IPS-NIHi11 (cell line): Measurements from ENCODE around the gene CHRM3.

ENCODE experiments used
- DNase-seq: peaks from one replicate; pipeline ENCODE4 v3.0.0; 2012; ENCODE audit warnings: mixed read lengths, low spot score

CHRM3 gene

GRCh38 chr1:239413916-239414315, 27.5 kb downstream of the CHRM3 start:
- no peak for DNase-seq

DNA sequence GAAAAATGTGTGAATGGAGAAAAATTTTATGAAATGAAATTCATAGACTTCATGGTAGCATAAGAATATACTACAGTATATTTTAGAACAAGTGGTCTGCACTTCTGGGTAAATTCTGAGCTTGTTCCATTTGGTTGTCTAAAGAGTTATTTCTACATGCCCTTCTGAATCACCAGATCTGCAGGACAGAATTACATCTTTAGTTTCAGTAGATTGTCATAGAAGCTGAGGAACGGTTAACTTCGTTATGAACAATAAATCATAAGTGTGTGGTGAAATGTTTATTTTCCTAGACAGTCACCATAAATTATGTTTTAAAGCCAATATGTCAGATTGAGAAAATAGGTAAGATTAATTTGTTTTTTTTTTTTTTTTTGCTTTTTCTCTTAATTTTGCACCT, 30.9 kb downstream of the CHRM3 start:
- DNase-seq: no peak

DNA sequence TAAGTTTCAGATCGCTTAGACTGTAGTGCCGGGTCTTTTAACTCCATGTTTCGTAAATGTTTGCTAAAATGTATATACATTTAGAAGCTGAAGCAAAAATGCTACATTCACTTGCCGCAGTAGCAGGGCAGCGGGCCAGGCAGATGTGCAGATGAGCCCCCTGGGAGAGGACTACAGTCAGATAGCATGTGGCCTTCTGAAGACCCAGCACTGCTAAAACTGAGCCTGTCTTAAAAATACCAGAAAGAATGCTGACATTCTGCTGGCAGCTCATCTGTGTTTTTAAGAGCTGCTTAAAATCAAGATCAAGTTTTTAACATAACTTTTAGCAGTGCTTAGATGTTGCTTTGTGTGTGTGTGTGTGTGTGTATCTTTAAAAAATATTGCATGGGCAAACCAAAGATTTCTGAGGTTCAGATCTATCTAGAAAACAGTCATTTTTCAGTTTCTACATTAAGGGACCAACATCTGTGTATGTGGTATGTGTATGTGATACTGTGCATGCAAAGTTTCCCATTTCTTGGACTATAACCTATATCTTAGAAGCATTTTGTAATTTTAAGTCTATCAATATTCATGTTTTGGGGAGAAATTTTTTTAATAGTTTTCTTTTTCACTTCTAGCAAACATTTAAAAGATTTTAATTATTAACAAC, 31.7 kb downstream of the CHRM3 start:
- no peak for DNase-seq

GRCh38 chr1:239418681-239419080, 32.3 kb downstream of the CHRM3 start:
- DNase-seq: no peak

DNA sequence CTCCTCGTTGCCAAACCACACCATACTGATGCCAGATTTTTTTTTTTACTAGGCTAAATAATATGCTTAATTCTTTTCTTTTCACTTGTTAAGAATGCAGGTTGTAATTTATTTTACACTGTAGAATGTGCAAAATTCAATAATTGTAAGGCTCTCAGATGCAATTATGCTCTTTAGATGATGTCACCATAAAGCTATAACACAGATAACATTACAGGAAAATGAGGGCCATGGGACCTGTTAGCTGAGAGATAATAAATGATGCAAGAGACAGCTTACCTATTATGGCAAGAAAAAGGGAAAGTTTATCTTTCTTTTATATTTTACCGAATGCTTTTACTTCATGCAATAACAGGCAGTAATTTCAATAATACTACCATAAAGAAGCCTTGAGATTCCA, 35.4 kb downstream of the CHRM3 start:
- DNase-seq: no peak

DNA sequence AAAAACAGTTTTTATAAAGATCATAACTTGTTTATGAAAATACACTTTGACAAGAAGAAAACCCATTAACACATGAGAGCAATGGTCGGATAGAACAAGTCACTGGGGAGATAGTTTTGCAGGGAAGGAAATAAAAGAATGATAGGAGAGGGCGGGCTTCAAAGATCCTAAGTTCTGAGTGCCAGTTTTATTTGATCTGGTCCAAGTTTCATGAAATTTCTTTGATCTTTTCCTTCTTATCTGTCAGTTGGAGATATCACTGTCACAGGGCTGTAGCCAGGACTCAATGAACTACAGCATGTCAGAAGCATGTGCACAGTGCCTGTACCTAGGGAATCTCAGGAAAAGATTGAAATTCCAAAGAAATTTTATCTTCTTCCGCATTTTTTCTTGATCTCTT, 36.5 kb downstream of the CHRM3 start:
- DNase-seq: no peak

- DNase-seq: no peak
Measured at GRCh38 chr1:239426821-239427475, 40.6 kb downstream of the CHRM3 start.

DNA sequence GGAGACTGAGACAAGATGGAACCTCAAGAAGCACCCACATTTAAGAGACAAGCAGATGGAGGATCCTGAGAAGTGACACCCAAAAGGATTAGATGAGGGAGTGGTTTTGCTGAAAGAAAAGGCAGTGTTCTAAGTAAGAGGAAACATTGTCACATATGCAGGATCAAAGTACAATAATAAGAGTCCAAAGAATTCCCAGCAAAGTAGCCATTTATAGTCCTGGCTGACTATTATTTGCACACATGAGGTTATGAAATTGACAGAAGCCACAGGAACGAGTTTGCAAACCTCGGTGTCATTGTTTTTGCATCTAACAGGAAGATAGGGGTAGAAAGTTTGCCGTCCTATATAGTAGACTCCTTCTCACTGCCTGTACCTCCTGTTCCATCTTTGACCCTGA, 41.3 kb downstream of the CHRM3 start:
- no peak for DNase-seq

DNA sequence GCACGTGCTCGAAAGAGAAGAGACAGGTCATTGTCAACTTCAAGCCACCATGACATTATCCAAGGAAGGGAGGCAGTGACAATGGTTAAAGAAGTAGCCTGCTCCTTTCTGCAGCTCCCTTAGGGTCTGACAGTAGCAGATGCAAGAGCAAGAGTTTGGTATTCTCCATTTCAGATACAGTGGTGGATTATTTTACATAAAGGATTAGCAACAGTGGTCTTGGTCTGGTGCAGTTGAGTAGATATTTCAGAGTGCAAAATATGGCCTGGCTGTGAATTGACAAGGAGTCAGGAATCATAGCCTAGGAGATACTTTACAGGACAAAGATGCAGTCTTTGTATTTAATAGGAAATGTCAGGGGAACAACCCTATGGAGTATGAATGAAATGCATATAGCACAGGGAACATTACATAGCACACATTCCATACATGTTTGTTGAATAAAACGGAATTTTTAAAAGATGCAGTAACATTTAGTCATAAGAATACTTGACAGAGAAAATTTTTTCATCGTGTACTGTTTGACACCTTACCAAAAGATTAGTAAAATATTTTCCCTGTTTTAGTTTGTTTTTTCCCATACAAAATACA, 41.8 kb downstream of the CHRM3 start:
- no peak for DNase-seq

- DNase-seq: no peak
Measured at GRCh38 chr1:239429163-239429562, 42.8 kb downstream of the CHRM3 start.

DNA sequence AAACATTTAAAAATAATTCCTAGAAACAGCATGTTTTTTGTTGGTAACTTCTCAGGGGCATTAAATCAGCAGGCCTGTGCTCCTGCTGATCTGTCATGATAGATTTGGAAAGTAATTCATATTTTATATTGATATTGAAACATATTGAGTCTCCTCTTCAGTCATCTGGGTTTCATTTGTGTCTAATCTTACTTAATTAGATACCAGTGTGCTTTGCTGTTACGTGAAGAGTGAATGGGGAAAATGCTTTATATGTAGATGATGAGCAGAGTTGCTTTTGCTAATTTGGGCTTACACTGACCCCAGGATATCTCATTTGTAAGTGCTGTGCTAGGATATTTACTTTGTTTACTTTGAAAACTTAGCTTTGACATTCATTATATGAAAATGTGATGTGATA, 45.9 kb downstream of the CHRM3 start:
- no peak for DNase-seq

DNA sequence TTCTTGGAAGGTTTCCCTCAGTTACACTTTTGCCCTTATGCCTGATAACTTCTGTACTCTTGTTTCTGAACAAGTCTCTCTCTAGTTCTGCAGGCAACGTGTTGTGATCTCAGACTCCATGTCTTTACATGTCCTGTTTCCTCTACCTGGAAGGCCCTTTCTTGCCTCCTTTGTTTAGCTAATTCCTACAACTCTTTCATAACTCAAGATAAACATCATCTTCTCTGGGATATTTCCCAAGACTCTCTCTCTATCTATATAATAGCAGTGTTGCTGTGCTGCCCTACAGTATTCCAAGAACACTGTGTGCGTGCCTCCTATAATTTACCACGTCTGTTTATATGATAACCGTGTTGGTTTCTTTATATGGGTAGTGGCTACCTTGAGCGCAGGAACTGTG, 47.8 kb downstream of the CHRM3 start:
- DNase-seq: no peak
